GM21723 (cell line): ENCODE results near the gene IZUMO1R.
"Not testable (repeated sequence)": the region's sequence is repeated elsewhere in the genome, so short reads cannot be mapped to it uniquely, and the experiment has no call there.

Experiments used
- ATAC-seq: cut with Tn5 transposase; IDR thresholded peaks from one replicate; pipeline ENCODE4 v1.9.1; 2021; ENCODE audit warnings: mild to moderate bottlenecking, moderate library complexity; ENCODE audit not compliant: unreplicated experiment

IZUMO1R gene

GRCh38 chr11:94325681-94326080 lies 21.3 kb downstream of the IZUMO1R start:
- ATAC-seq, result peak; percentile 93

GRCh38 chr11:94326947-94327346 lies 22.6 kb downstream of the IZUMO1R start:
- no peak for ATAC-seq

GRCh38 chr11:94328587-94329080 lies 24.3 kb downstream of the IZUMO1R start:
- ATAC-seq, result no peak

GRCh38 chr11:94329501-94329900 lies 25.1 kb downstream of the IZUMO1R start:
- no peak for ATAC-seq

- ATAC-seq, result no peak
Observed at GRCh38 chr11:94330789-94331188, 26.4 kb downstream of the IZUMO1R start.

GRCh38 chr11:94332814-94333213 lies 28.4 kb downstream of the IZUMO1R start:
- ATAC-seq, result no peak

GRCh38 chr11:94336033-94336432 lies 31.7 kb downstream of the IZUMO1R start:
- ATAC-seq, result no peak

GRCh38 chr11:94338651-94339050 lies 34.3 kb downstream of the IZUMO1R start:
- no peak for ATAC-seq

GRCh38 chr11:94342250-94342649 lies 37.9 kb downstream of the IZUMO1R start:
- ATAC-seq, result no peak

GRCh38 chr11:94343495-94343894 lies 39.1 kb downstream of the IZUMO1R start:
- no peak for ATAC-seq

- ATAC-seq, result not testable (repeated sequence)
Observed at GRCh38 chr11:94346311-94346710, 41.9 kb downstream of the IZUMO1R start.

- not testable (repeated sequence) for ATAC-seq
Observed at GRCh38 chr11:94350850-94351563, 46.6 kb downstream of the IZUMO1R start.
